Dermis microvascular lymphatic vessel endothelial cell (primary cell): ENCODE data around the gene VPREB3. TPM values are rescaled to one million over a fixed set of nuclear protein-coding genes. Genes with fewer than 3 reads are reported as not detected.
A peak's percentile ranks its signal among the peaks of the same experiment; 100 is the strongest.

Experiments
- DNase-seq, 2 donors: peaks; one replicate each; pipeline versions ENCODE4 v3.0.0 to v3.0.0-alpha.2; 2010; ENCODE audit warnings: low read depth in 2 of 2
- total RNA-seq: library from RNA; depleted of rRNA; stranded (reverse); fragments of >200 nt; gene quantifications from 2 replicates; pipeline ENCODE4 v1.2.1, GENCODE V29; 2014

VPREB3 gene, protein sequence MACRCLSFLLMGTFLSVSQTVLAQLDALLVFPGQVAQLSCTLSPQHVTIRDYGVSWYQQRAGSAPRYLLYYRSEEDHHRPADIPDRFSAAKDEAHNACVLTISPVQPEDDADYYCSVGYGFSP
- 0.13 TPM in 1 of 2 replicates, not detected in the other for total RNA-seq

DNA sequence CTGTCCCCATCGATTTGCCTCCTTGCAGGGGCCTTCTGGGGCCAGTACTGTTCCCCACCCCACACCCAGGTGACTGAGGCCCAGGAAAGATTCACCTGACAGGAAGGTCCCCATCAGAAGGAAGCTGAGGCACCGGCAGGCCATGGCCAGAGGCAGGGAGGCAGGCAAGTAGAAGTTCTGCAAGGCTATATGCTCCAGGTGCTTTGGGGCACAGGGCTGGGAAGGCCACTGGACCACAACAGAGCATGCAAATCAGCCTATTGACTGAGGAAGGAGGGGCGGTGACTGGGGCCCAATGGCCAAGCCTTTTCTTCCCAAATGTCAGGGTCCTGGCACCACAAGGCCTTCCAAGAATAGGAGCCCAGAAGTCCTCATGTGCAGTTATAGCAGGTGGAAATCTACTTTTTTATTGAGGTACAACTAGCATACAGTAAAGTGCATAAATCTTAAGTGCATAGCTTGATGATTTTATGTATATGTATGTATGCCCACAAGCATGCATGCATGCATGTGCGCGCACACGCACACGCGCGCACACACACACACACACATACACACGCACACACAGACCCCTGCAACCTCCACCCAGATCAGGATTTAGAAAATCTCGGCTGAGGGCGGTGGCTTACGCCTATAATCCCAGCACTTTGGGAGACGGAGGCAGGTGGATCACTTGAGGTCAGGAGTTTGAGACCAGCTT is at the start of gene VPREB3:
TSS of gene VPREB3 (minus strand) at position 206 of the 700 bp plus-strand sequence. CDS start at position 144, 62 bp downstream.
- DNase-seq = no peak

DNA sequence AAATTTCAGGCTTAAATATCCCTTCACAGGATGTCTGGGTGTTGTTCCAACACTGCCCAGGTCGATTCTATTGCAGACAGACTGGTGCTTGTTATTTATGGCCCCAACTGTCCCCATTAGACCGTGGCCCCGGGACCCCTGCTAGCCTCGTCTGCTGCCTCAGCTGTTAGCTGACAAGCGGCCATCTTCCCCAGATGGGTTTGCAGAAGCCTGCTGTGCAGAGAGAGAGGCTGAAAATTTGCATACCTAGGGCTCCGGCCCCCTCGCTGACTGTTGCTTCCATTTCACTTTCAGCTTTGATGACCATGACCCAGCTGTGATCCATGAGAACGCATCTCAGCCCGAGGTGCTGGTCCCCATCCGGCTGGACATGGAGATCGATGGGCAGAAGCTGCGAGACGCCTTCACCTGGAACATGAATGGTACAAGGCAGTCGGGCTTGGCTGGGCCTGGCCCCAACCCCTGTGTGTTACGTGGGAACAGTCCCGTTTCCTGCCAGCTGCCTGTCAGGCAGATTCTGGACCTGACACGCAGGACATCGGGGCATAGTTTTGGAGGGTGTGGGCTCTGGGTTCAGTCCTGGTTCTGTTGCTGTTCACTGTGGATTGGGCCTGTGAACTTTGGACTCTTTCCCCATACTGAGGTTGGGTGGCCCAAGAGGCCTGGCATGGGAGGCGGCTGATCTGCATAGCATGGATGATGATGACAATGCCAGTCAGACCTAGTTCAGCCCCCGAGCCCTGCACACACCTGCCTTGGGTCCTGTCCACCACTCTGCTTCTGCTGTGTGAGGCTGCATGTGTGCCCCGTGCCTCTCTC is 49.0 kb upstream of the VPREB3 start:
- DNase-seq = no peak

DNA sequence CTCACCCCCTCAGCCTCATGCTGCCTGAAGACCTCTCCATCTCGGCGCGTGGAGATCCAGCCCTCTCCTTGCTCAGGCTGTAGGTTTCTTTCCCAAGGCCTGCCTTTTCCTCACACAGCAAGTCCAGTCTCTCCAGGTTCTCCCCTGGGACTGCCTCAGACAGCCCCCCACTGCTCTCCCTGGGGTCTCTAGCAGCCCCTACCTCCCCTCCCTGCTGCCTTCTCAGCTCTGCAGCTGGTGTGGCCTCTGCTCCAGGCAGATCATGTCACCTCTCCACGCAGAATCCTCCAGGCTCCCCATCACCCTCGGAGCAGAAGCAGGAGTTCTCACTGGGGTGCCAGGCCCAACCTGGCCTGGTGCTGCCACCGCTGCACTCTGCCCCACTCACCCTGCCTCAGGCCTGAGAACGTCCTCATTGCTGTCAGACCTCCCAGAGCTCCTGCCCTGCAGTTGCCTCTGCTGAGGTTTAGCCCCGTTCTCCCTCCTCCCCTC is 47.7 kb upstream of the VPREB3 start:
- DNase-seq = no peak

DNA sequence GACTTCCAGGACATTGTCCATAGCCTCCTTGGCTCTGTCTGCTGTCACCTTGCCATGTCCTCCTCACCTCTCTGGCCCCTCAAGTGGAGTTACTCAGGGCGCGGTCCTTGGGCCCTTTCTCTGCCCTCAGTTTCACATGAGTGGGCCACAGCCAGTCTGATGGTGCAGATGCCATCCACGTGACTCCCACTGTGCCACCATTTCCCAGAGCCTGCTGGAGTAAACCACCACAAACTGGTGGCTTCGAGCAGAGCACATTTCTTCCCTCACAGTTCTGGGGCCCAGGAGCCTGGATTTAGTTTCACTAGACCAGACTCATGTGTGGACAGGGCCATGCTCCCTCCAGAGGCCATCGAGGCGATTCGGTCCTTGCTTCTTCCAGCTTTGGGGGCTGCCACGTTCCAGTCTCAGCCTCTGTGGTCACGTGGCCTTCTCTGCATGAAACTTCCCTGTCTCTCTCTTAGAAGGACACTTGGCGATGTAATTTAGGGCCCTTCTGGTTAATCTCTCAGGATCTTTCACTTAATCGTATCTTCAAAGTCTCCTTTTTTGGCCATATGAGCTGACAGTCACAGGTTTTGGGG is 47.1 kb upstream of the VPREB3 start:
- DNase-seq = no peak

DNA sequence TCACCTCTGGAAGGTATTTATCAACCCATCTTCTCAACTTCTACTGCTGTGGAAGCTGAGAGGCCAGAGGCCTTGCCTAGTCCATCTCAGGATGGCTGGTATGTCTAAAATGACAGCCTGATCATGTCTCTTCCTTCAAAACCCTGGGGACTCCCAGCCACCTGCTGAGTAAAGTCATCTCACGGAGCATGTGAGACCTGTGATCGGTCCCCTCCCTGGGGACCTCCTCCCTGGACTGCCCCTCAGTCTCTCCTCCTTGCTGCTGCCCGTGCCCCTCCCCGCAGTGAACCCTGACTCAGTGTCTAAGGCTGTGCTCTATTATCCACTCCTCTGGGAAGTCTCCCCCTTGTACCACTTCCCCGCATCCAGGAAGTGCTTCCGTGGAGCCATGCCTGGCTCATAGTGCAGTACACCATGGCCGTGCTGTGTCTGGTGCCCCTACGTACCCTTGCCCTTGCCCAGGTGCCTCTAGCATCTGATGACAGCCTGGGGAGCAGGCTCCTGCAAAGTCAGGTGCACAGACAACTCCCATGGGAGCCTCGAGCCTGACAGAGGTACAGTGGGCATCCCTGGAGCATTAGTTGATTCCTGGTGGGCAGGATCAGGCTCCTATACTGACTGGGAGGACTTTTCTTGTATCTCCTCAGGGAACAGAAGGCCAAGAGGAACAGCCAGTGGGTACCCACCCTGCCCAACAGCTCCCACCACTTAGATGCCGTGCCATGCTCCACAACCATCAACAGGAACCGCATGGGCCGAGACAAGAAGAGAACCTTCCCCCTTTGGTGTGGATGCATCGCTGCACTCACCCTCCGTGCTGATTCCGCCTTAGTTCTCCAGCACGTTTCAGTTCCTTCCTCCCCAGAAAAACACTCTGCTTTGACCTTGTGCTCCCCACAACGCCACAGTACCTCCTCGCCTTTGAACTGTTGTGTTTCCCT is 46.3 kb upstream of the VPREB3 start:
- DNase-seq = no peak

DNA sequence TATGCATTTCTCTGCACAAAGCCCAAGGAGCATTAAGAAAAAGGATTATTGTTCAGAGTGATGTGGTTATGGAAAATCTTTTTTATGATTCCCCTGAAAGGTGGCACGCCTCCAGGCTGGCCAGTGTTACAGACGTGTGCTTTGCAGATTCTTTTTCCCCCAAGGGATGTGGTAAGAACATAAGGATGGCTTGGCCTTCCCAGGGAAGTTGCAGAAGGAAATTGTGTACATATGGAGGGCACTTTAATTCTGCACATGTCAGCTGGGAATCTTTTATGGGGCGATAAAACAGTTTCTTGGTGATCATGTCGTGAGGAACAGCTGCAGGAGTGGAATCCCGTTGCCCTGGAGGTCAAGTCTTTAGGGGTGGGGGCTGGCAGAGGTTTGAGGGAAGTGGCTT is 42.2 kb upstream of the VPREB3 start:
- DNase-seq = no peak

DNA sequence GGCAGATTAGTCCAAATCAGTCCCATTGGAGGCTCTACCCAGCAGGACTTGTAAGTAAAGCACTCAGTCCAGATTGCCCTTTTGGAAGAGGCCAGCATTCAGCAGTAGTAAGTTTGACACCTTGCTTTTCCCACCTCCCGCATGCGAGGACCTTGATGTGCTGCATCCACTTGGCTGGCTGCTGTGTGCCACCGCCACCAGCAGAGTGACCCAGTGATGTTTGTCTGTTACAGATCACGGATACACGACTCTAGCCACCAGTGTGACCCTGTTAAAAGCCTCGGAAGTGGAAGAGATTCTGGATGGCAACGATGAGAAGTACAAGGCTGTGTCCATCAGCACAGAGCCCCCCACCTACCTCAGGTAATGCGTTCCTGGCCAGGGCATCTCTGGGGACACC is 39.1 kb upstream of the VPREB3 start:
- DNase-seq = no peak

DNA sequence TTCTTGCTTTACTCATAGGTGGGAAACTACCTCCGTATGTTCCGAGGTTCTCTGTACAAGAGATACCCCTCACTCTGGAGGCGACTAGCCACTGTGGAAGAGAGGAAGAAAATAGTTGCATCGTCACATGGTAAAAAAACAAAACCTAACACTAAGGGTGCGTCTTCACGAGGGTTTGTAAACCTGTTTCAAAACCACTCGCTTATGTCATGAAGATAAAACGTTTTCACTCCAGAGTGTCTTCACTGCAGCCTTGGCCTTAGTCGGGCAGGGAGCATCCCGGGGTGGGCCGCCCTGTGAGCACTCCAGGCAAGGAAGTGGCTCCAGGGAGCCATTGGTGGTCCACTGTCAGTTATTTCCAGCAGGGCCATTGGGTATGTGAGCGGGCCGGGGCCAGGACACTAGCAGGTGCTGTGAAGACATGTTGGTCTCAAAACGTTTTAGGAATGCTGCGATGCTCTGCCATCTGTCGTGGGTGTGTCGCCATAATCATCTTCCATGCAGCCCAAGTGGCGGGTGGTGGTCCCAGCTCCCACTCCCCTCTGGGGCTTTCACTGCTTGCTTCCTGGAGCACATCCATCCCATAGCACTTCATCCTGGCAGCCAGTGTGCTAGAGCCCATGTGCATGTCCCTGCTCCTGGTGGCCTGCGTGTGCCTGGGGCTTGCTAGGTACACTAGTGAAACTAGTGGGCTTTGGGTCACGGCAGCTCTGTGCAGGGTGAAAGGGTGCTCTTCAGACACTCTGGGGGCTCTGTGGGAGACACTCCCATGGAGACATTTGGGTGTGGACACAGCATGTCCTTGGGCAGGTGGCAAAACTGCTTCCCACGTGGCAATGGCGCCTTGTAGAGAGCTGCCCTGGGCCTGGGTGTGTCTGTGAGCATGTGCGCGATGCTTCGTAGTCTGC is 37.8 kb upstream of the VPREB3 start:
- DNase-seq = no peak

DNA sequence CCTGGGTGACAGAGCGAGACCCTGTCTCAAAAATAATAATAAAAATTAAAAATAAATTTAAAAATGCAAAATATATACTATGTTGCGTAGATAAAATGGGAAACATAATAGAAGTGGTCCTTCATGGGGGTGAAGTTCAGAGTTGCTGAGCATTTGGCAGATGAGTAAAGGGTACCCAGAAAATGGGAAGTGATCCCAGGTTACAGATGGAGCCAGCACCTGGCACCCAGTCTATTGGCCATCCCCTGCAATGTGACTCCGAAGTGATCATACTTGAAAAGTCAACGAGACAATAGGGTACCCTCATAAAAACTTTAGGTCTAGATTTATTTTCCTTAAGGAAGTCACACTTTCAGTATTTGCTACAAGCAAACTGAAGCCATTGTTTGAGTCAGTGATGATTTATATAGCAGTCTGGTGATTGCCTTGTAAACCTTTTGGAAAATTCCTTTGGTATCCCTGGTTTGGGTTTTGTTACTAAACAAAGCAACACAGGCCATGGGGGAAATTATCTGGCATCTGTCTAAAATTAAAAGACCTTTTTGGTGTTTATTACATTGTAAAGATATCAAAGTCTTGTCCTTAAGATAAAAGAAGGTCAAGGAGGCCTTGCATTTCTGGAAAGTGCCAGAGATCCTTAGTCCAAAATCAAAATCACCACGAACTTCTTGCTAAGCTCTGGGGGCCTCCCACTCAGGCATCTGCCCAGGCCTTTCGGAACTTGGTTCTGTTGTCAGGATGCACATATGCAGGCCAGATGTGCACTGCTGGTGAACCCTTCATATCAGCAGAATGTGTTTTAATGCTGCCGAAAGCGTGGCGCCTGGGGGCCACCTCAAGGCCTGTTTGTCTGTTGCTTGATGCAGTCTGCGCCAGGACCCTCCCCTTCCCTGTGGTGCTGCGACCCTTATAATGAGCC is 36.9 kb upstream of the VPREB3 start:
- DNase-seq = no peak

DNA sequence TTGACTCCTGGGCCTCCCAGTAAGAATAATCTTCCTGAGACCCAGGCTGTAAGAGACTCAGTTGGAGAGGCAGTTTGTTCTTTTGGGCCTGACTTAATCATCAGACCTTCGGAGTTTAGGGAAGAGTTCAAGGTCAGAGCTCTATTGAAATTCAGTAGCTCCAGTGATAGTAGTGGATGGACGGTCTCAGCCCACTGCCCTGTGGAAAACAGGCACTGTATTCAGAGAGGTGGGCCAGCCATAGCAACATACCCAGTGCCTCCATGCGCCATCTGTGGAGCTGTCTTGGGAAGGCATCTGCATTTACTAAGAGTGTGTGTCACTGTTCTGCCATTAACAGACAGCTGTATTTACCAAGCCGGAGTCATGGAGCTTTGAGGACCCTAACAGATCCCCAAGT is 35.4 kb upstream of the VPREB3 start:
- DNase-seq = no peak

DNA sequence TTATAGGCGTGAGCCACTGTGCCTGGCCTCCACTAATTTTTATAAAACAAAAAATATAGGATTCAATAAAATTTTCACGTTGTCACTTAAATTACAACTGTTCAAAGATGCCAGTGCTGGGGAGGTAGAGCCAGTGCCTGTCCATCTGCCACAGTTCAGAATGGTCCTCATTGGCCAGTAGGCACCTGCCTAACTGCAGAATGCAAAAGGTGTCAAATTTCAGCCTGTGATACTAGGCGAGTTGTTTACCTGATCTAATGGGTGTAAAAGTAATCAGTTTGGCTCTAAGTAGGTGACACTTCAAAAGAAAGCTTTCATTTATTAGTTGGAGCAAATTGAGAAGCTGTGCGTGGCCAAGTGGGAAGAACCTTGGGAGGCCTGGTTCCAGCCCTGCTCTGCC is 34.9 kb upstream of the VPREB3 start:
- no peak for DNase-seq

DNA sequence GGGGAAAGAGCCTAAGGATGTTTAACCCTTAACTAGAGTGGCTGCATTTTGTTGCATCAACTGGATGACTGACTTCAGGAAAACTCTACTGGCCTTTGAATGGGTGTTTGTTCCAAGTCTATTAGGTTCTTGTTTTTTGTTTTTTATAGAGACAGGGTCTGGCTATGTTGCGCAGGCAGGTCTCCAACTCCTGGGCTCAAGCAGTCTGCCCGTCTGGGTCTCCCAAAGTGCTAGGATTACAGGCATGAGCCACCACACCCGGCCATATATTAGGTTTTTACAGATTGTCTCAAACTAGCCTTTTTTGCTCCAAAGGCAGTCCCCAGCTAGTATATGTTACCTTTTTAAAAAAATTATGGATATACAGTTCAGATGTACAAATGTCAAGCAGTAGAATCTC is 33.7 kb upstream of the VPREB3 start:
- no peak for DNase-seq

DNA sequence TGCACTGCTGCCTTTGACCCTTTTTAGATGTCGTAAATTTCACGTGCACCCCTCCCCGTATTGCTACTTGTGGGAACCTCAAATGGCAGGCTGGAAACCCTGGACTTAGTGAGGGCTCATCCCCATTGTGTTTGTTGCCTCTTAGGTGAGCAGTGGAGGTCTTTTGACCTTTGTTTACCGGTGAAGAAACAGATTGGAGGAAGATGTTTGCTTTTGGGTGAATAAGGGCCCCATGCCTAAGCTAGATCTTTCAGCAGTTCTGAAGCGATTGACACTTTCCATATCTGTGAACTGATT is 33.3 kb upstream of the VPREB3 start:
- DNase-seq = no peak

DNA sequence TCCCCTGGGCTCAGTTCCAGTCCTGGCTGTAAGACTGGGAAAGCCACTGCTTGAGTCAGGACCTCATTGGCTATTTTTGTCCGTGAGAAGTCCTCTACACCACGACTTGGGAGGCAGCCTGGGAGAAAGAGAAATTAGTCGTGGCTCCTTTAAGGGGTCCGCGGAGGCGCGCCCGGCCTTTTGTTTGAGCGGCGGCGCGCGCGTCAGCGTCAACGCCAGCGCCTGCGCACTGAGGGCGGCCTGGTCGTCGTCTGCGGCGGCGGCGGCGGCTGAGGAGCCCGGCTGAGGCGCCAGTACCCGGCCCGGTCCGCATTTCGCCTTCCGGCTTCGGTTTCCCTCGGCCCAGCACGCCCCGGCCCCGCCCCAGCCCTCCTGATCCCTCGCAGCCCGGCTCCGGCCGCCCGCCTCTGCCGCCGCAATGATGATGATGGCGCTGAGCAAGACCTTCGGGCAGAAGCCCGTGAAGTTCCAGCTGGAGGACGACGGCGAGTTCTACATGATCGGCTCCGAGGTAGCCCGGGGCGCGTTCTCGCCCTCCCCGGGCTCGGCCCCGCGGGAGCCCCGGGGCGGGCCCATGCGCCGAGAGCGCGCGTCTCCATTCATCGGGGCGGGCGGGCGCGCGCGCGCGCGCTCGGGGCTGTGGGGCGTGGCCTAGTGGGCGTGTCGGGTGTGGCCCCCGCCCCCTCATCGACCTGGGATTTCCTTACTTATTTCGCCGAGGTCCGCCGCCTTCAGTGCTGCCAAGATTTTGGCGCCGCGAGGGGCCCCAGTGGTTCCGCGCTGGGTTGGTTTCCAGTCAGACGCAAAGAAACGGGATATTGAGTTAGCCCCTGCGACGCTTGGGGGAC is 32.8 kb upstream of the VPREB3 start, which contains the start of gene SMARCB1:
TSS of gene SMARCB1 (plus strand) at position 215 of the 848 bp plus-strand sequence. CDS start at position 419, 204 bp downstream.
- DNase-seq = peak; percentile 60 to 89

DNA sequence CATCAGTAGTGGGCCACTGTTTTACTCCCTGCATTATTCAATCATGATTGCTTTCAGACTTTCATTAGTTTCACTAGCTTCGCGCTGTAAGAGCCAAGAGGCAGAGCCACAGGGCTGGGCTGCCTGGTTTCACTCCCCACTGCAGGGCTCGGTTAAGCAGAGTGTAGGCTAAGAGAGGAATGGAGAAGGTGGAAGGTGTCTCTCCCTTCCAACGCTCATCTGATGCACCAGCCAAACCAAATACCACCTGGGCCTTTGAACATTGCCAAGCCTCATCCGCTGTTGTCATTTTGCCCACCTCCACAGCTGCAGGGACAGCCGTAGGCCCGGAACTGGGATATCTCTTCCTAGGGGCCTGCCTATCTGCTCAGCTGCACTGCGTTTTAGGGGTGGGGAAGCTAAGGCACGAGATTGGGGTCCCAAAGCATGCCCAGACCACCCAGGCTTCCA is 32.1 kb upstream of the VPREB3 start:
- no peak for DNase-seq

DNA sequence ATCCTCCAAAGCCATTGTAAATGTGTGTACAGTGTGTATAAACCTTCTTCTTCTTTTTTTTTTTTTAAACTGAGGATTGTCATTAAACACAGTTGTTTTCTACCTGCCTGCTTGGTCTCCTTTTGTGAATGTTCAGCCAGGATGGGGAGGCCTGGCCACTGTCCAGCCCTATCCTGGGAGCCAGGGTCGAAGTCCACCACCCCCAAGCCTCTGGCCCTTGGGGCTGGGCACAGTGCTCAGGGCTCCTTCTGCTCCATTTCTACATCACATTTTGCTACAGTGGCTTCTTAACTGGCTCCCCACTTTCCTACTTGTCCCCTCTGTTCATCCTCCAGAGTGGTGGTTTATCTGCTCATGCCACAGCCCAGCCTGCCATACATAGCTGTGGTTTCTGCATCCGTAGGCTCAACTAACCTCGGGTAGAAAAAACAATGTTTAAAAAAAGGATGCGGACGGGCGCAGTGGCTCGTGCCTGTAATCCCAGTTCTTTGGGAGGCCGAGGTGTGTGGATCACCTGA is 30.0 kb upstream of the VPREB3 start:
- DNase-seq = no peak

DNA sequence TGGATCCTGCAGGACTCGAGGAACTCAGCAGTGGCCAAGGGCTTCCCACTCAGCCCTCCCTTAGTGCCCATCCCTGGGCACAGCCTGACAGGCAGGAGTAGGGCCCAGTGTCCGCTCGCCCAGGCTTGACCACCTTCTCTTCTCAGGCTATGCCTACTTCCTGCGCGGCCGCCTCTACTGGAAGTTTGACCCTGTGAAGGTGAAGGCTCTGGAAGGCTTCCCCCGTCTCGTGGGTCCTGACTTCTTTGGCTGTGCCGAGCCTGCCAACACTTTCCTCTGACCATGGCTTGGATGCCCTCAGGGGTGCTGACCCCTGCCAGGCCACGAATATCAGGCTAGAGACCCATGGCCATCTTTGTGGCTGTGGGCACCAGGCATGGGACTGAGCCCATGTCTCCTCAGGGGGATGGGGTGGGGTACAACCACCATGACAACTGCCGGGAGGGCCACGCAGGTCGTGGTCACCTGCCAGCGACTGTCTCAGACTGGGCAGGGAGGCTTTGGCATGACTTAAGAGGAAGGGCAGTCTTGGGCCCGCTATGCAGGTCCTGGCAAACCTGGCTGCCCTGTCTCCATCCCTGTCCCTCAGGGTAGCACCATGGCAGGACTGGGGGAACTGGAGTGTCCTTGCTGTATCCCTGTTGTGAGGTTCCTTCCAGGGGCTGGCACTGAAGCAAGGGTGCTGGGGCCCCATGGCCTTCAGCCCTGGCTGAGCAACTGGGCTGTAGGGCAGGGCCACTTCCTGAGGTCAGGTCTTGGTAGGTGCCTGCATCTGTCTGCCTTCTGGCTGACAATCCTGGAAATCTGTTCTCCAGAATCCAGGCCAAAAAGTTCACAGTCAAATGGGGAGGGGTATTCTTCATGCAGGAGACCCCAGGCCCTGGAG is 29.3 kb upstream of the VPREB3 start:
- DNase-seq = no peak
